Raji (cell line): ENCODE measurements around the gene ITIH1.

Experiments used
- POLR2A ChIP-seq: IDR thresholded peaks from 2 replicates; pipeline ENCODE4 v1.6.1; 2011; ENCODE audit warnings: low read depth, low read length, control low read depth; ENCODE audit not compliant: insufficient read depth

The ITIH1 gene

GRCh38 chr3:52784021-52784621, 6.7 kb downstream of the ITIH1 start:
- TF ChIP-seq POLR2A = no peak

- TF ChIP-seq POLR2A = no peak
These were observed 7.7 kb downstream of the ITIH1 start for GRCh38 chr3:52784931-52785590.

GRCh38 chr3:52786330-52787215, 9.2 kb downstream of the ITIH1 start:
- no peak for TF ChIP-seq POLR2A

- TF ChIP-seq POLR2A = no peak
These were observed 9.8 kb downstream of the ITIH1 start for GRCh38 chr3:52787246-52787645.

- no peak for TF ChIP-seq POLR2A
These were observed 10.6 kb downstream of the ITIH1 start for GRCh38 chr3:52787672-52788625.

GRCh38 chr3:52788890-52789745, 11.7 kb downstream of the ITIH1 start:
- TF ChIP-seq POLR2A = no peak

GRCh38 chr3:52789746-52790040, 12.3 kb downstream of the ITIH1 start:
- TF ChIP-seq POLR2A = no peak

- TF ChIP-seq POLR2A = no peak
These were observed 12.9 kb downstream of the ITIH1 start for GRCh38 chr3:52790337-52790736.

- TF ChIP-seq POLR2A = no peak
These were observed 13.3 kb downstream of the ITIH1 start for GRCh38 chr3:52790741-52791140.

GRCh38 chr3:52791366-52791765, 14.0 kb downstream of the ITIH1 start:
- TF ChIP-seq POLR2A = no peak

GRCh38 chr3:52791928-52792327, 14.5 kb downstream of the ITIH1 start:
- TF ChIP-seq POLR2A = no peak

- TF ChIP-seq POLR2A = no peak
These were observed 15.0 kb downstream of the ITIH1 start for GRCh38 chr3:52792413-52792812.

- TF ChIP-seq POLR2A = no peak
These were observed 15.7 kb downstream of the ITIH1 start for GRCh38 chr3:52792961-52793695.

GRCh38 chr3:52793702-52794611, 16.6 kb downstream of the ITIH1 start:
- no peak for TF ChIP-seq POLR2A
